Measurements from ENCODE around the gene SLC66A2.
"Not testable (repeated sequence)": the region's sequence is repeated elsewhere in the genome, so short reads cannot be mapped to it uniquely, and the experiment has no call there.

SLC66A2 gene

DNA sequence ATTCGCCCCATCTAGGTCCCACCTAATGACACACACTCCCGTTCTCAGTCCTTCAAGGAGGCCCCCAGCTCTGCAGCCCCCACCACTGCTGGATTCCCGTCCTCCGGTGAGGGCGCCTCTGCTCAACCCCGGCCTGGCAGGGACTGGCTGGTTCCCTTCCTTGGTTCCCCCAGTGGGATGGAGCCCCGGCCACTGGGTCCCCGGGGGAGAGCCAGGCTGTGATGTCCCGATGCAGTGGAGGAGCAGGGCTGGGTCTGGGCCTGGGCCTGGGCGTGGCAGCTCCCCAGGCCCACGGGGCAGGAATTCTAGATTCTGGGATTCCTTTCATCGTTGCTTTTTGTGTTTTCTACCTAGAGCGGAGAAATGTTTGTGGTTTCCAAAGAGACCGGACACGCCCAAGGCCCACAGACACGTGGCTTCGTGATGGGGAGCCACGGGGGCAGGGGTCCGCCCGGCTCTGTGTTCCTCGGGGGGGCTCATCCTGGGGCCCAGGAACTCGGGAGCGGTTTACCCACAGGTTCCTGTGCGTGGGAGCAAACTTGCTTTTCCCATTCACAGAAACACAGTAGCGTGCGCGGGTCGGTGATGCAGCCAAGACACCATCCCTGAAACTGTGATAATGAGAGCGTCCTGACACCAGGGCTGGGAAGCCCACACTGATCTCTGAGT, 67.0 kb downstream of the SLC66A2 start:
- no peaks in the 10 kb centered on the region for H3K36me3 ChIP-seq (ENCODE audit: control insufficient read depth in 2 of 2, insufficient read depth in 2 of 2, low read length in 2 of 2)
- no peak overlapping the region for H3K9ac ChIP-seq (ENCODE audit: low read length in 2 of 2)
- H3K9me3 ChIP-seq (ENCODE audit: control insufficient read depth in 2 of 2, low read length in 2 of 2): peaks cover 3 to 13% of the 10 kb centered on the region in 2 donors
- H3K27me3 ChIP-seq (ENCODE audit: control insufficient read depth in 1 of 2, insufficient read depth in 2 of 2, low read length in 2 of 2): no peaks in the 10 kb centered on the region
- H3K4me3 ChIP-seq (ENCODE audit: low read length in 2 of 2): no peak overlapping the region
- H3K4me1 ChIP-seq (ENCODE audit: control insufficient read depth, insufficient read depth, low read length): no peaks in the 10 kb centered on the region
- H3K27ac ChIP-seq (ENCODE audit: low read length): no peak overlapping the region

- Histone ChIP-seq H3K27ac (ENCODE audit: low read length) (no peak overlapping the region), H3K9ac (ENCODE audit: low read length in 2 of 2) (no peak overlapping the region), H3K4me1 (ENCODE audit: control insufficient read depth, insufficient read depth, low read length) (no peaks in the 10 kb centered on the region), H3K4me3 (ENCODE audit: low read length in 2 of 2) (no peak overlapping the region), H3K27me3 (ENCODE audit: control insufficient read depth in 1 of 2, insufficient read depth in 2 of 2, low read length in 2 of 2) (no peaks in the 10 kb centered on the region), H3K36me3 (ENCODE audit: control insufficient read depth in 2 of 2, insufficient read depth in 2 of 2, low read length in 2 of 2) (no peaks in the 10 kb centered on the region), H3K9me3 (ENCODE audit: control insufficient read depth in 2 of 2, low read length in 2 of 2) (peaks cover 2 to 14% of the 10 kb centered on the region in 2 donors)
Measured at GRCh38 chr18:79883461-79884293, 67.8 kb downstream of the SLC66A2 start.

GRCh38 chr18:79882522-79883241, 68.8 kb downstream of the SLC66A2 start:
- Histone ChIP-seq H3K36me3 (ENCODE audit: control insufficient read depth in 2 of 2, insufficient read depth in 2 of 2, low read length in 2 of 2) (no peaks in the 10 kb centered on the region), H3K4me3 (ENCODE audit: low read length in 2 of 2) (no peak overlapping the region), H3K9ac (ENCODE audit: low read length in 2 of 2) (no peak overlapping the region), H3K27me3 (ENCODE audit: control insufficient read depth in 1 of 2, insufficient read depth in 2 of 2, low read length in 2 of 2) (no peaks in the 10 kb centered on the region), H3K9me3 (ENCODE audit: control insufficient read depth in 2 of 2, low read length in 2 of 2) (peaks cover 2 to 10% of the 10 kb centered on the region in 2 donors), H3K27ac (ENCODE audit: low read length) (no peak overlapping the region), H3K4me1 (ENCODE audit: control insufficient read depth, insufficient read depth, low read length) (no peaks in the 10 kb centered on the region)

GRCh38 chr18:79881695-79882094, 69.8 kb downstream of the SLC66A2 start:
- Histone ChIP-seq H3K9me3 (ENCODE audit: control insufficient read depth in 2 of 2, low read length in 2 of 2) (peaks cover 2 to 7% of the 10 kb centered on the region in 2 donors), H3K36me3 (ENCODE audit: control insufficient read depth in 2 of 2, insufficient read depth in 2 of 2, low read length in 2 of 2) (no peaks in the 10 kb centered on the region)

GRCh38 chr18:79879566-79879965, 71.9 kb downstream of the SLC66A2 start:
- Histone ChIP-seq H3K4me1 (ENCODE audit: control insufficient read depth, insufficient read depth, low read length) (no peaks in the 10 kb centered on the region), H3K36me3 (ENCODE audit: control insufficient read depth in 2 of 2, insufficient read depth in 2 of 2, low read length in 2 of 2) (no peaks in the 10 kb centered on the region), H3K27me3 (ENCODE audit: control insufficient read depth in 1 of 2, insufficient read depth in 2 of 2, low read length in 2 of 2) (peaks cover 2 to 3% of the 10 kb centered on the region in 2 donors), H3K4me3 (ENCODE audit: low read length in 2 of 2) (no peak overlapping the region), H3K9ac (ENCODE audit: low read length in 2 of 2) (no peak overlapping the region), H3K27ac (ENCODE audit: low read length) (no peak overlapping the region), H3K9me3 (ENCODE audit: control insufficient read depth in 2 of 2, low read length in 2 of 2) (peaks cover 2 to 7% of the 10 kb centered on the region in 2 donors)

More at GRCh38 chr18:79881695-79882094, 69.8 kb downstream of the SLC66A2 start:
- no peaks in the 10 kb centered on the region for H3K4me1 ChIP-seq (ENCODE audit: control insufficient read depth, insufficient read depth, low read length)
- H3K27ac ChIP-seq (ENCODE audit: low read length): no peak overlapping the region
- no peak overlapping the region for H3K4me3 ChIP-seq (ENCODE audit: low read length in 2 of 2)
- H3K27me3 ChIP-seq (ENCODE audit: control insufficient read depth in 1 of 2, insufficient read depth in 2 of 2, low read length in 2 of 2): peaks cover 0 to 1% of the 10 kb centered on the region in 2 donors
- no peak overlapping the region for H3K9ac ChIP-seq (ENCODE audit: low read length in 2 of 2)

GRCh38 chr18:79878741-79879378, 72.6 kb downstream of the SLC66A2 start:
- no peaks in the 10 kb centered on the region for H3K4me1 ChIP-seq (ENCODE audit: control insufficient read depth, insufficient read depth, low read length)
- H3K36me3 ChIP-seq (ENCODE audit: control insufficient read depth in 2 of 2, insufficient read depth in 2 of 2, low read length in 2 of 2): no peaks in the 10 kb centered on the region
- H3K27me3 ChIP-seq (ENCODE audit: control insufficient read depth in 1 of 2, insufficient read depth in 2 of 2, low read length in 2 of 2): peaks cover 2 to 3% of the 10 kb centered on the region in 2 donors
- H3K9me3 ChIP-seq (ENCODE audit: control insufficient read depth in 2 of 2, low read length in 2 of 2): peaks cover 2 to 7% of the 10 kb centered on the region in 2 donors
- no peak overlapping the region for H3K4me3 ChIP-seq (ENCODE audit: low read length in 2 of 2)
- no peak overlapping the region for H3K27ac ChIP-seq (ENCODE audit: low read length)
- H3K9ac ChIP-seq (ENCODE audit: low read length in 2 of 2): no peak overlapping the region

- not testable (repeated sequence) for H3K9ac ChIP-seq (ENCODE audit: low read length in 2 of 2); H3K9me3 ChIP-seq (ENCODE audit: control insufficient read depth in 2 of 2, low read length in 2 of 2); H3K27ac ChIP-seq (ENCODE audit: low read length); H3K36me3 ChIP-seq (ENCODE audit: control insufficient read depth in 2 of 2, insufficient read depth in 2 of 2, low read length in 2 of 2); H3K4me1 ChIP-seq (ENCODE audit: control insufficient read depth, insufficient read depth, low read length); H3K4me3 ChIP-seq (ENCODE audit: low read length in 2 of 2); H3K27me3 ChIP-seq (ENCODE audit: control insufficient read depth in 1 of 2, insufficient read depth in 2 of 2, low read length in 2 of 2)
Measured at GRCh38 chr18:79878246-79878645, 73.2 kb downstream of the SLC66A2 start.

DNA sequence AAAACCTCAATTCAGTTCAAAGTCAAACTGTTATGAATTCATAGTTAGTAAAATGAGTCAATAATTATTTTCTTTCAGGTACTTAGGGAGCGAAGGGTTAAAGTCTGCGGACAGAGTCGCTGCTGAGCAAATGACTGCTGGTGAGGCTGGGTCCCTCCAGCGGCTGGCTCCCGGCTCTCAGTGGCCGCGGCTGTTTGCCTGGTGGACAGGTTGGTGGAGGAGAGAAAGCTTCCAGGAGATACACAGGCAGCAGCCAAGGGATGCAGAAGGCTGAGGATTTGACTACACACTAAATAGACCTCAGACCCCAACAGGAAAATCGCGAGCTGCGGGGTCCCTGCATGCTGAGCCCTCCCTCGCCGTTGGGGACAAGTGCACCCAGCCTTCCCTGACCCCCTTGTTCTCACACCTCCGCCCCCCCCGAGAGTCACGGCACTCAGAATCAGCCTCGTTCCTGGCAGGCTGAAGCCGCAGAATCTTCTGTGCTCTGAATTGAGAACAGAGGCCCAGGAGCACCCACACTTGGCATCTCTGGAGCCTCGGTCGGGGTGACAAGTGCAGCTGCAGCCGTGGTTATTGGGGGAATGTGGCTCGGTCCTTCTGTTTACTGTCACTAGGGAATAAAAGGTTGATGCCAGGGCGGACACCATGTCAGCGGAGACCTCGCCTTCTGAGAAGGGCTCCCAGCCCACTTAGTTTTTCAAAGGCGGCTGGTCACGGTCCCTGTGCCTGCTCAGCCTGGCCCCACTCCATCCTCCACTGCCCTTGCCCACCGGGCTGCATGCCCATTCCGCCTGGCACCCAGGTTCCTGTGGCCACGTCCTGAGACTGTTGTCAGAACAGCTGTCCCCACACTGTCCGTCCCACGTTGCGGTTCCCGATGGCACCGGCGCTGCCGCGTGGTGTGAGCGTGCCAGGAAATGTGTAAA, 74.0 kb downstream of the SLC66A2 start:
- Histone ChIP-seq H3K27ac (ENCODE audit: low read length) (no peak overlapping the region), H3K4me3 (ENCODE audit: low read length in 2 of 2) (no peak overlapping the region), H3K4me1 (ENCODE audit: control insufficient read depth, insufficient read depth, low read length) (no peaks in the 10 kb centered on the region), H3K27me3 (ENCODE audit: control insufficient read depth in 1 of 2, insufficient read depth in 2 of 2, low read length in 2 of 2) (peaks cover 2 to 3% of the 10 kb centered on the region in 2 donors), H3K9ac (ENCODE audit: low read length in 2 of 2) (no peak overlapping the region), H3K9me3 (ENCODE audit: control insufficient read depth in 2 of 2, low read length in 2 of 2) (peaks cover 2 to 7% of the 10 kb centered on the region in 2 donors), H3K36me3 (ENCODE audit: control insufficient read depth in 2 of 2, insufficient read depth in 2 of 2, low read length in 2 of 2) (no peaks in the 10 kb centered on the region)

DNA sequence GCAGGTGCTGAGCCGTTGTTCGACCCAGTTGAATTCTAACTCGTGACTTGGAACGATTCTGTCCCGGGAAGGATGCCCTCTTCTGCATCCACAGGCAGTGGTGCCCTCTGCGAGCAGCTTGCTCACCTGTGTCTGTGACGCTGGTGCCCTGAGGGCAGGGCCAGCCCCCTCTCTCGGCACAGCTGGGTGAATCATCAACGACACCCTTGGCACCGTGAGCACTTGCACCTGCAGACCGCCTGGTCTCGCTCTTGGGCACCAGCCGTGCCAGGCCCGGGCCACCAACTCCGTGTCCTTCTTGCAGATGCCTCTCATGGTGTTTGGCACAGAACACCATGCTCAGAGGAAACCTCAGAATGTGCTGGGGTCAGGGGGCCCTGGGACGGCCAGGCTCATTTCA, 75.0 kb downstream of the SLC66A2 start:
- no peaks in the 10 kb centered on the region for H3K36me3 ChIP-seq (ENCODE audit: control insufficient read depth in 2 of 2, insufficient read depth in 2 of 2, low read length in 2 of 2)
- peaks cover under 1 to 7% of the 10 kb centered on the region in 2 donors for H3K9me3 ChIP-seq (ENCODE audit: control insufficient read depth in 2 of 2, low read length in 2 of 2)
- H3K4me3 ChIP-seq (ENCODE audit: low read length in 2 of 2): no peak overlapping the region
- H3K27me3 ChIP-seq (ENCODE audit: control insufficient read depth in 1 of 2, insufficient read depth in 2 of 2, low read length in 2 of 2): peaks cover 2 to 8% of the 10 kb centered on the region in 2 donors
- H3K4me1 ChIP-seq (ENCODE audit: control insufficient read depth, insufficient read depth, low read length): no peaks in the 10 kb centered on the region
- no peak overlapping the region for H3K27ac ChIP-seq (ENCODE audit: low read length)
- no peak overlapping the region for H3K9ac ChIP-seq (ENCODE audit: low read length in 2 of 2)

Measured in stomach smooth muscle (tissue), 2 donors.